Stimulated activated CD8-positive, alpha-beta memory T cell treated with anti-CD3 and anti-CD28 coated beads, Interleukin-12 subunit alpha, Interleukin-12 subunit beta, amount 100 ng/mL, for 4 hours (primary cell): ENCODE data around the gene CPLX3.
A peak's percentile ranks its signal among the peaks of the same experiment; 100 is the strongest.

ENCODE experiments used
- DNase-seq: peaks from one replicate; pipeline ENCODE4 v3.0.0-alpha.2; 2020; ENCODE audit warnings: low read depth

The CPLX3 gene

GRCh38 chr15:74788042-74788682 lies 38.3 kb upstream of the CPLX3 start:
- DNase-seq = no peak

GRCh38 chr15:74788683-74789151 lies 37.7 kb upstream of the CPLX3 start:
- DNase-seq = no peak

GRCh38 chr15:74789171-74789631 lies 37.2 kb upstream of the CPLX3 start:
- no peak for DNase-seq

- DNase-seq = no peak
Observed at GRCh38 chr15:74789741-74790079, 36.7 kb upstream of the CPLX3 start.

GRCh38 chr15:74790080-74790916 lies 36.1 kb upstream of the CPLX3 start:
- no peak for DNase-seq

- no peak for DNase-seq
Observed at GRCh38 chr15:74791007-74791406, 35.4 kb upstream of the CPLX3 start.

- no peak for DNase-seq
Observed at GRCh38 chr15:74791667-74792066, 34.8 kb upstream of the CPLX3 start.

- DNase-seq = no peak
Observed at GRCh38 chr15:74792227-74793016, 34.0 kb upstream of the CPLX3 start.

GRCh38 chr15:74793135-74794028 lies 33.0 kb upstream of the CPLX3 start:
- DNase-seq = no peak

GRCh38 chr15:74794248-74794969 lies 32.0 kb upstream of the CPLX3 start:
- no peak for DNase-seq

- DNase-seq = no peak
Observed at GRCh38 chr15:74794970-74795349, 31.5 kb upstream of the CPLX3 start.

- no peak for DNase-seq
Observed at GRCh38 chr15:74795966-74796625, 30.3 kb upstream of the CPLX3 start.

- no peak for DNase-seq
Observed at GRCh38 chr15:74798388-74799254, 27.8 kb upstream of the CPLX3 start.

GRCh38 chr15:74799255-74799855 lies 27.1 kb upstream of the CPLX3 start:
- no peak for DNase-seq

GRCh38 chr15:74799856-74800558 lies 26.4 kb upstream of the CPLX3 start:
- DNase-seq = peak; percentile 72

GRCh38 chr15:74800559-74801094 lies 25.8 kb upstream of the CPLX3 start:
- no peak for DNase-seq

GRCh38 chr15:74801311-74801997 lies 25.0 kb upstream of the CPLX3 start:
- DNase-seq = no peak
